C4-2B (cell line): ENCODE results near the gene FBXL17.

Experiments used
- ZFX ChIP-seq: fragments of 450-650 bp; IDR thresholded peaks from 2 replicates; pipeline ENCODE4 v1.6.1; 2017
- TF ChIP-seq, protein P1 (sequence below): fragments of 450-650 bp; conservative IDR thresholded peaks from 2 replicates; pipeline ENCODE4 v1.5.1; 2017; ENCODE audit warnings: mild to moderate bottlenecking

- TF ChIP-seq, protein P1, sequence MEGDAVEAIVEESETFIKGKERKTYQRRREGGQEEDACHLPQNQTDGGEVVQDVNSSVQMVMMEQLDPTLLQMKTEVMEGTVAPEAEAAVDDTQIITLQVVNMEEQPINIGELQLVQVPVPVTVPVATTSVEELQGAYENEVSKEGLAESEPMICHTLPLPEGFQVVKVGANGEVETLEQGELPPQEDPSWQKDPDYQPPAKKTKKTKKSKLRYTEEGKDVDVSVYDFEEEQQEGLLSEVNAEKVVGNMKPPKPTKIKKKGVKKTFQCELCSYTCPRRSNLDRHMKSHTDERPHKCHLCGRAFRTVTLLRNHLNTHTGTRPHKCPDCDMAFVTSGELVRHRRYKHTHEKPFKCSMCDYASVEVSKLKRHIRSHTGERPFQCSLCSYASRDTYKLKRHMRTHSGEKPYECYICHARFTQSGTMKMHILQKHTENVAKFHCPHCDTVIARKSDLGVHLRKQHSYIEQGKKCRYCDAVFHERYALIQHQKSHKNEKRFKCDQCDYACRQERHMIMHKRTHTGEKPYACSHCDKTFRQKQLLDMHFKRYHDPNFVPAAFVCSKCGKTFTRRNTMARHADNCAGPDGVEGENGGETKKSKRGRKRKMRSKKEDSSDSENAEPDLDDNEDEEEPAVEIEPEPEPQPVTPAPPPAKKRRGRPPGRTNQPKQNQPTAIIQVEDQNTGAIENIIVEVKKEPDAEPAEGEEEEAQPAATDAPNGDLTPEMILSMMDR, result no peak
- no peak for TF ChIP-seq ZFX
Observed at GRCh38 chr5:107950776-107951175, 431.1 kb downstream of the FBXL17 start.
